ENCODE data around the gene PTGFRN.

DNA sequence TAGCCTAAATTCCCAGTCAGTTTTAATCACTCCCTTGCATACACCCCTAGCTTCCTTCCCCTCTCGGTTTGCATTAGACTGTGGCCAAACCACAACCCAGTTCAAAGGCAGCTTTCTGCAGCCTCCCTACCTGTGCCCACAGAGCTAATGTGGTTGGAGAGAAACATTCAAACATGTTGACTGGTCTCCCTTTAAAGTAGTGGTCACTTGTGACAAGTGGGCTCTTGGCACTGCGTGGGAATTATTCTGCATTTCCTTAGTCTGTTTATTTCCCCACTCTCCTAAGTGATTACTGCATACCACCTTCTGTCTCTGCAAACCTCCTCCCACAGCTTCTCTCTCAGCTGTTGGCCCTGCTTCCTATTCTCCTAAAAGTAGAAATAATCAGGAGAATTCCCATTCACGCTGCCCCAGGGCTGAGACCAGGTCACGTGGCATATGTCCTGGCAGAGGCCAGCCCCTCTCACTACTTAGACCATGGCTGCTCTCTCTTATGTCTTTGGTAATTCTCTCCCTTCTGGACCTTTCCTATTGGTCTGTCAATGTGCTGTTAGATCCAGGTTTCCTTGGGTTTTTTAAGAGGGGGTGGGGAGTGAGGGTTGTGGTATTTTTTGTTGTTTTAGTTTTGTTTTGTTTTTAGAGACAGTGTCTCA, 53.4 kb downstream of the PTGFRN start:
- TF ChIP-seq ZNF671 (CRISPR knock-in tag; IDR thresholded peaks at IDR 0.05): no peak
- TF ChIP-seq, protein P1, sequence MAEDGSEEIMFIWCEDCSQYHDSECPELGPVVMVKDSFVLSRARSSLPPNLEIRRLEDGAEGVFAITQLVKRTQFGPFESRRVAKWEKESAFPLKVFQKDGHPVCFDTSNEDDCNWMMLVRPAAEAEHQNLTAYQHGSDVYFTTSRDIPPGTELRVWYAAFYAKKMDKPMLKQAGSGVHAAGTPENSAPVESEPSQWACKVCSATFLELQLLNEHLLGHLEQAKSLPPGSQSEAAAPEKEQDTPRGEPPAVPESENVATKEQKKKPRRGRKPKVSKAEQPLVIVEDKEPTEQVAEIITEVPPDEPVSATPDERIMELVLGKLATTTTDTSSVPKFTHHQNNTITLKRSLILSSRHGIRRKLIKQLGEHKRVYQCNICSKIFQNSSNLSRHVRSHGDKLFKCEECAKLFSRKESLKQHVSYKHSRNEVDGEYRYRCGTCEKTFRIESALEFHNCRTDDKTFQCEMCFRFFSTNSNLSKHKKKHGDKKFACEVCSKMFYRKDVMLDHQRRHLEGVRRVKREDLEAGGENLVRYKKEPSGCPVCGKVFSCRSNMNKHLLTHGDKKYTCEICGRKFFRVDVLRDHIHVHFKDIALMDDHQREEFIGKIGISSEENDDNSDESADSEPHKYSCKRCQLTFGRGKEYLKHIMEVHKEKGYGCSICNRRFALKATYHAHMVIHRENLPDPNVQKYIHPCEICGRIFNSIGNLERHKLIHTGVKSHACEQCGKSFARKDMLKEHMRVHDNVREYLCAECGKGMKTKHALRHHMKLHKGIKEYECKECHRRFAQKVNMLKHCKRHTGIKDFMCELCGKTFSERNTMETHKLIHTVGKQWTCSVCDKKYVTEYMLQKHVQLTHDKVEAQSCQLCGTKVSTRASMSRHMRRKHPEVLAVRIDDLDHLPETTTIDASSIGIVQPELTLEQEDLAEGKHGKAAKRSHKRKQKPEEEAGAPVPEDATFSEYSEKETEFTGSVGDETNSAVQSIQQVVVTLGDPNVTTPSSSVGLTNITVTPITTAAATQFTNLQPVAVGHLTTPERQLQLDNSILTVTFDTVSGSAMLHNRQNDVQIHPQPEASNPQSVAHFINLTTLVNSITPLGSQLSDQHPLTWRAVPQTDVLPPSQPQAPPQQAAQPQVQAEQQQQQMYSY (CRISPR knock-in tag; IDR thresholded peaks at IDR 0.05): no peak
- TF ChIP-seq CTCF (IDR thresholded peaks at IDR 0.05): no peak
- TF ChIP-seq, protein P2, sequence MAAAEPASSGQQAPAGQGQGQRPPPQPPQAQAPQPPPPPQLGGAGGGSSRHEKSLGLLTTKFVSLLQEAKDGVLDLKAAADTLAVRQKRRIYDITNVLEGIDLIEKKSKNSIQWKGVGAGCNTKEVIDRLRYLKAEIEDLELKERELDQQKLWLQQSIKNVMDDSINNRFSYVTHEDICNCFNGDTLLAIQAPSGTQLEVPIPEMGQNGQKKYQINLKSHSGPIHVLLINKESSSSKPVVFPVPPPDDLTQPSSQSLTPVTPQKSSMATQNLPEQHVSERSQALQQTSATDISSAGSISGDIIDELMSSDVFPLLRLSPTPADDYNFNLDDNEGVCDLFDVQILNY (CRISPR knock-in tag; IDR thresholded peaks at IDR 0.05): no peak
- TF ChIP-seq, protein P3, sequence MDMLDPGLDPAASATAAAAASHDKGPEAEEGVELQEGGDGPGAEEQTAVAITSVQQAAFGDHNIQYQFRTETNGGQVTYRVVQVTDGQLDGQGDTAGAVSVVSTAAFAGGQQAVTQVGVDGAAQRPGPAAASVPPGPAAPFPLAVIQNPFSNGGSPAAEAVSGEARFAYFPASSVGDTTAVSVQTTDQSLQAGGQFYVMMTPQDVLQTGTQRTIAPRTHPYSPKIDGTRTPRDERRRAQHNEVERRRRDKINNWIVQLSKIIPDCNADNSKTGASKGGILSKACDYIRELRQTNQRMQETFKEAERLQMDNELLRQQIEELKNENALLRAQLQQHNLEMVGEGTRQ (CRISPR knock-in tag; IDR thresholded peaks at IDR 0.05): no peak
- TF ChIP-seq ZNF423 (CRISPR knock-in tag; IDR thresholded peaks at IDR 0.05): no peak
- TF ChIP-seq MYBL2 (CRISPR knock-in tag; IDR thresholded peaks at IDR 0.05): no peak
- TF ChIP-seq TCF7 (CRISPR knock-in tag; IDR thresholded peaks at IDR 0.05; ENCODE audit: low read depth): no peak
- no peak for TF ChIP-seq NR2C2 (CRISPR knock-in tag; IDR thresholded peaks at IDR 0.05)
- TF ChIP-seq MAX (CRISPR knock-in tag; IDR thresholded peaks at IDR 0.05): no peak
- TF ChIP-seq MXD4 (CRISPR knock-in tag; IDR thresholded peaks at IDR 0.05; ENCODE audit: borderline replicate concordance): no peak
- no peak for TF ChIP-seq ZNF121 (CRISPR knock-in tag; IDR thresholded peaks at IDR 0.05)

Data from WTC11 (cell line).